GM19238 (cell line): ENCODE measurements around the gene FXR2.

ENCODE experiments used
- DNase-seq: peaks from one replicate; pipeline ENCODE4 v3.0.0; 2011; ENCODE audit warnings: low spot score; ENCODE audit not compliant: insufficient read length

The FXR2 gene

DNA sequence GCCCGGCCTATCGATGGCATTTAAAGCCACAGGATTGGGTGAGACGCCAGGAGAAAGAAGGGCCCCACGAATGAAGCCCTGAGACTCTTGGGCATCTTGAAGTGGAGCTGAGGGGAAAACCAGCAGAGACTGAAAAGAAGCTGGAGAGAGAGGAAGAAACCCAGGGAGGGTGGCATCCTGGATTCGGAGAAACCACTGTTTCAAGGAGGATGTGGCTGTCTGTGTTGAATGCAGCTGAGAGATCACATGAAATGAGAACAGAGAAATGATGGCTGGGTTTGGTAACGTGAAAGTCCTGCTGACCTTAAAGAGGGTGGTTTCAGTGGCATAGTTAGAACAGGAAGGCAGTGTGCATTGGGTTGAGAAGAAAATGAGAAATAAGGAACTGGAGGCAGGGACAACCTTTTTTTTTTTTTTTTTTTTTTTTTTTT, 62.1 kb downstream of the FXR2 start:
- DNase-seq = no peak

DNA sequence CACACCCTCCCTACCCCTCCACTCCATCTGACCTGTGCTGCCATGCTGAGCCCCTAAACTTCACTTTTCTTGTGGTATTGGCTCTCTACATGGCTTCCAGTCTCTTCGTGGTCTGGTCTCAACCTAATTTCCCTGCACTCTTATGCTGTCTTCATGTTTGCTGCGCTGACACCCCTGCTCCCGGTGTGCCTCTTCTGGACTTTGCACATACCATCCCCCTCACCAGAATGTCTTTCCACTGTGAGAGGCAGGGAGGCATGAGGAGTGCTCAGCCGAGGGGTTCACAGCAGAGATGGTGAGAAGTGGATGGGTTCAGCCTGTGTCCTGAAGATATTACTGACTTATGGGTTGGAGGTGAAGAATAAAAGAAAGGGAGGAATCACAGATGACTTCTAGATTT, 63.3 kb downstream of the FXR2 start:
- no peak for DNase-seq

DNA sequence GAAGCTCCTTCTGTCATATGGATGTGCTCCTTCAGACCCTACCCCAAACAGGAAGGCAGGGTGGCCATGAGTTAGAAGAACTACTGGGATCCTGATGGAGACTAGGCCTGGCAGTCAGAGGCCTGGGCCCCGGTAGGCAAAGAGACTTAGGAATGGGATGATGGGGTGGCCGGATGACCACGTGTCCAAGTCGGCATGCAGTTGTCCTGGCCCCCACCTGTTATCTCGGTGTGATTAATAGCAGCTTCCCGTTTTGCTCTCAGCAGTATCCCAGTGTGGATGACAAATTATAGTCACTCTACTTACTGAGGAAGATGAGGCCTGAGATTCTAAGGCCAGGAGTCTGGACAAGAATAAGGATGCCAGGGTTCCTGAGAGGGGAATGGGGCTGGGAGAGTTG, 64.4 kb downstream of the FXR2 start:
- DNase-seq = no peak

DNA sequence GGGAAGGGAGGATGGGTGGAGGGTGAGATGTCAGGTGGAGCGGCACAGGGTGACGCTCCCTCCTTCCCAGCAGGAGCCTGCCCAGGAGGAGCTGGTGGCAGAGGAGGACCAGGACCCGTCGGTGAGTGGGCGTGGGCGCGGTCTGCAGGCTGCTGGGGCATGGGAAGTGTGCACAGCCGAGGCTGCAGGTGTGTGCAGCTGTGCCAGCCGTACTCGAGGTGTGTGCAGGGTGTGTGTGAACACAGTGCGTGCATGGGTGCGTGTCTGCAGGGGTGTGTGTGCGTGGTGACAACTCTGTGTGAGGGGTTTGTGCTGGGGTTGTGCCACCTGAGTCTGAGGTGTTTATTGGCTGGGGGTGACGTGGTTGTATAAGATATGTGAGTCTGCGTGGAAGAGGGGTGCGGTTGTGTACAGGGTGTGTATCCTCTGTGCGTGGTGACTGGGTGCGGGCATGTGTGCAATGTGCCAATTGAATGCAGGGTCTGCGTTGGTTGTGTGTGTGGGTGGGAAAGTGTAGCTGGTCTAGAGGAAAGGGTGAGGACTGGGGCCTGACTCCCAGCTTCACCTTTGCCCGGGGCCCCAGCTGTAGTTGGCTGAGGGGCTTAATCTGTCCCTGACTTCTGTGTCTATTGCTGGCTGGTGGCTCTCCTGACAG, 65.2 kb downstream of the FXR2 start:
- no peak for DNase-seq

DNA sequence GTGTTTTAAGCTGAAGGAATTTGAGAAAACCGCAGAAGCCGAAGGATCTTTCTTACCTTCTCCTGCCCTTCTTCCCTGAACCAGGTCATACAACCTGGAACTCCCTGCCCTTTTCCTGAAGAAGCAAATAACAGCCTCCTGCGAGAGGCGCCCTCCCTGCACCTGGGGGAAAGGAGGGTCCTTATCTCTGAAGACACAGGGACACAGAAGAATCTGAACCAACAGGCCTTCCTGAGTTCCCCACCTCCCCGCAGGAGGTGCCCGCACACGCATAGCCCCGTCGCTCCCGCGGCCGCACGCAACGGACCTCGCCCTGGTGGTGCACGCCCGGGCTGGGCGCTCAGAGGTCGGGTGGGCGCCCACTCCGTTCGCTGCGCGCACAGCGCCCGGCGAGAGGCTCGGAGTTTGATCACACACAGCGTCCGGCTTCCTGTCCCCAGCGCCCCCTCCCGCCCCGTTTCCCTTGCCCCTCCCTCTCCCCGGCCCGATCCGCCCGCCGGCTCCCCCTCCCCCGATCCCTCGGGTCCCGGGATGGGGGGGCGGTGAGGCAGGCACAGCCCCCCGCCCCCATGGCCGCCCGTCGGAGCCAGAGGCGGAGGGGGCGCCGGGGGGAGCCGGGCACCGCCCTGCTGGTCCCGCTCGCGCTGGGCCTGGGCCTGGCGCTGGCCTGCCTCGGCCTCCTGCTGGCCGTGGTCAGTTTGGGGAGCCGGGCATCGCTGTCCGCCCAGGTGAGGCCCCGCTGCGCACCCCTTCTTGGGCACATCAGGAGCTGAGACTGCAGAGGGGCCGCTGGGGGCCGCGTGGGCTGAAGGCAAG, 65.9 kb downstream of the FXR2 start, which contains the start of gene TNFSF12:
Gene TNFSF12, plus strand, starts transcription at position 474 of the 816 bp plus-strand sequence. Its CDS starts 96 bp downstream, at position 570.
- no peak for DNase-seq

DNA sequence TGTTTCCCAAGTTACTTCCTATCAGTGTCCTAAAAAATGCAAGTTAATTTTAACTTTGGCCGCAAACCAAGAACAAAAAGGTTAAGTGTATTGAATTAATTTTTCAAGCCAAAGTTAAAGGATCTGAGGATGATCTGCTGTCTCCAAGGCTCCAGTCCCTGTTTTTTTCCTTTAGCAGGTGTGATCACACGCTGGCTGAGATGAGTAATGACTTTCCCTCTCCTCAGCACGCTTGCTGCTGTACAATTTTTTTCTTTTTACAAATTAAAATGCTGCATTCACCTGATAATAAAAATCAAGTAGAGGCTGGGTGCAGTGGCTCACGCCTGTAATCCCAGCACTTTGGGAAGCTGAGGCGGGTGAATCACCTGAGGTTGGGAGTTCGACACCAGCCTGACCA, 69.8 kb downstream of the FXR2 start:
- no peak for DNase-seq
